Measurements from ENCODE around the gene IGSF5. TPM values are rescaled to one million over a fixed set of nuclear protein-coding genes. Genes with fewer than 3 reads are reported as not detected.

IGSF5 gene
- total RNA-seq, 4 donors from 2014 or later, result 0.27 TPM; not detected in 3

- H3K27me3 ChIP-seq, result no peaks in the 10 kb centered on the region
These were observed 106.1 kb downstream of the IGSF5 start for GRCh38 chr21:39851002-39851618.

More at GRCh38 chr21:39851002-39851618, 106.1 kb downstream of the IGSF5 start:
- H3K4me3 ChIP-seq, result no peak overlapping the region
- no peaks in the 10 kb centered on the region for H3K36me3 ChIP-seq
- intact Hi-C loops (cut with DNase I; ENCODE audit: low total_unique reads), result no loop called here
- in situ Hi-C loops (cut with MboI; ENCODE audit: low pct_ligation_motif_present in 1 of 4, low pct_unique_long_range_greater_than_20kb in 1 of 4, low sequenced_read_pairs in 3 of 4), result no loop called here
- DNase-seq, result no peak
- H3K9me3 ChIP-seq, result no peaks in the 10 kb centered on the region
- no peaks in the 10 kb centered on the region for H3K4me1 ChIP-seq
- WGBS, 2 donors (ENCODE audit: low coverage in 1 of 2), result 86% methylated on average over 7 of the region's 7 CpGs; no CpG with 5 or more reads in 1 of the 2 donors
- TF ChIP-seq POLR2AphosphoS5 (IDR thresholded peaks at IDR 0.05) (no peak), POLR2A (IDR thresholded peaks at IDR 0.05) (no peak), EP300 (IDR thresholded peaks at IDR 0.05; ENCODE audit: low read depth) (no peak), CTCF (IDR thresholded peaks at IDR 0.05) (no peak)
- H3K27ac ChIP-seq, result no peak overlapping the region

Other genes with a start within 250 kb of the IGSF5 start
- 10 to 100 TPM; 31.4 to 81.9 (median 44.0) TPM for gene B3GALT5, start 132.2 kb upstream of the IGSF5 start, total RNA-seq
- gene PCP4, start 122.3 kb downstream of the IGSF5 start, total RNA-seq, result 10 to 100 TPM in 2 of 4 donors, 1 to 10 TPM in 1, not detected in 1; 8.9 to 17.3 (median 13.1) TPM

All from transverse colon (tissue), 4 donors.